ENCODE data around the gene PNMA6E. TPM values are rescaled to one million over a fixed set of nuclear protein-coding genes. Genes with fewer than 3 reads are reported as not detected.

PNMA6E gene
- total RNA-seq, result not detected

DNA sequence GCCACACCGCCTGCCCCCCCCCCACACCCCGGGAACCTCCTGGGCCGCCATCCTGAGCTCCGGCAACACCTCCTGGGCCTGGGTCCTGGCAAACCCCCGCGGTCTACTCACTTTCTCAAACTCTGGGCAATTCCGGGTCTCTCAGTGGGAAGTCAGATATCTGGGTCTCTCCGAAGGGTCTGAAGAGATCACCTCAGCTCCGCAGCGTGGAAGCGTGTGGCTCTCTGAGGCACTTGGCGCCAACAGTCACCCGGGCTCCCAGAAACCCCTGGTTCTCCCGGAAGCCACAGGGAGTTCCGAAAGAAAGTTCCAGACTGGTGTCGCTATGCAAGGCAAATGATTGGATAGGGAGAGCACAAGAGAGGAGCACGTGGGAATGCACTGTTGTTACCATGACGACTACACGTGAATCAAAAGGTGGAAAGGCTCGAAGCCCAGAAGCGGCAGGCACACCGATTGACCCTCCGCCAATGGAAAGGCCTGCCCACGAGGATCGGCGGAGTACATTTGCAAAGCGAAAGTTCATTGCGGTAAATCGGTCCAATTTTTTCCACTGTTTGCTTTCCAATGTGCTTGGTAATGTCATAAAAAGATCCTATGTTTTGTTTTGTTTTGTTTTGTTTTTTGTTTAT is at the start of gene PNMA6E:
TSS of gene PNMA6E (minus strand) at position 218 of the 632 bp plus-strand sequence. CDS start 2,501 bp downstream, outside the sequence.
- DNase-seq (ENCODE audit: low spot score) (no peak), ATAC-seq (no peak)

DNA sequence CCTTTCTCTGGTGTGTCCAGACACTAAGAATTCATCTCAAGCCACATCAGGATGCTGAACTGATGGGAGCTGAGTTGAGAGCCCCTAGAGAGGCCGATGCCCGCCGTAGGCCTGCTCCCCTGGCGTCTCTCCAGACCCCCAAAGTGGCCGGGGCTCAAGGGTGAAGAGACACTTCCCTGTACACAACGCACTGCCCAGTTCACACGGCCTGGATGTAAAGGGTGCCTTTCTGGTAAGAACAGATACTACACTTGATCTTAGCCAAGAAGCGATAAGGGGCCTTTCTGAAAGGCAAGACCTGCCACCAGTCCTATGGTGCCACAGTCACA is 49.8 kb upstream of the PNMA6E start:
- DNase-seq (ENCODE audit: low spot score), result no peak
- no peak for ATAC-seq

DNA sequence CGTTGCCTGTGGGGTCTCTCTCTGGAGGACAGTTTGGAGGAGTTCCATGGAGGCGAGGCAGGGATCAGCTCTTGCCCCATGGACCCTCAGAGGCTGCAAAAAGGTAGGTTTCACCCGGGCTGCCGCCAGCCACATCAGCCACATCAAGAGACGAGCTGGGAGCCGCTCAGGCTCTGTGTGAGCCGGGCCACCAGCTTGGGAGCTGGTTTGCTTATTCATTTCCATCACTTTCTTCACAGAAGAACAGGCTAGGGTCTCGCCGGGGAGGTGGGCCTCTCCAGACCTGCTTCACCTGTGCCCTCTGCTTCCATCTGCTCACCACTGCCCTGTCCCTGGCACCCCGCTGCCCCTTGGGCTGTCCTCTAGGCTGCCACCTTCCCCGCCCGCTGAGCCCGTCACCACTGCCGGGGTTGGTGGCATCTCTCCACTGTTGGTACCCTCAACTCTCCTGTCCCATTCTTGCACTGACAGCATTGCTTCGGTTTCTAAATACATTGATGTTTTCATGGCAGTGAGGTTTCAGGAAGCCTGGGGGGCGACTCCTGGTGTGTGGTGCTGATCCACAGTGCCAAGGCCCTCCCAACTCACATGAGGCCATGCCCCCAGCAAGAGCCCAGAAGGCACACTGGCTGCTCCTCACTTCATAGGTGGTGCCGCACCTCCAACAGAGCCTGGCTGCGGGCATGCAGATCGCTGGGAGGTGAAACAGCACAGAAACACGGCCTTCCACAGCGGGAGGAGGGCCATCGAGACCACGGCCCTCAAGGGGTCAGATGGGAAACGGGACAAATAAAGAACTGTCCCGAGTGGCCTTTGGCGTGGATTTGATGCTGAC is 49.2 kb upstream of the PNMA6E start:
- DNase-seq (ENCODE audit: low spot score) (no peak), ATAC-seq (no peak)

DNA sequence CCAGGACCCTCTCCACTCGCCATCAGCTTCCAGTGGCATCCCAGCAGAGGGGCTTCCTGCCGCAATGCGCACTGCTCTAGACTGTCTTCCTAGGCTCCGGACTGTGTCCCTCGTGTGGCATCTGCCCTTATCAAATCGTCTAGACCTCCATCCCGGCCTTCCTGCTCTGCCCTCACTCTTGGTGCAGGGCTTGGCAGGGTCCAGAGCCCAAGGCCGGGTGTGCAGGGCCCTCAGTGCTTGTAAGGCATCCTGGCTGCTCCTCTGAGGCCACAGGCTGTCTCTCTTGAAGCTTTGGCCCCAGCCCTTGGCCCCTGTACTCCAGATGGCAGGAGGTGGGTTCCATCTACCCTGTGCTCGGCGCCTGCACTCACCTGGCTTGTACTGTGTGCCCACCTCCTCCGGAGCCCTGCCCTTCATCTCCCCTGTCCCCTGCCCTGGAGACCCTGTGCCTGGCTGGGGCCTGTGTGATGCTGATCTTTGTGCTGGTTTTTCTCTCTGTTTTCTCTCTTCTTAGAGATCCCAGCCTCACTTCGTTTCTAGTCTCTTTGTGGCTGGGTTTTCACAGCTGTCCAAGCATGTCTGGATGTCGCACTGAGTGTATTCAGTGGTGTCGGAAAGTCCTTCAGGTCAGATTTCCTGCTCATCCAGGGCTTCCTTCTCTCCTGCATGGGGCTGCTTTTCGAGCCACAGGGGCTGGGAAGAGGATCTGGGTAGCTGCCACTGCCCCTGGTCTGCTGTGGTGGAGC is 48.4 kb upstream of the PNMA6E start:
- DNase-seq (ENCODE audit: low spot score), result no peak
- no peak for ATAC-seq

DNA sequence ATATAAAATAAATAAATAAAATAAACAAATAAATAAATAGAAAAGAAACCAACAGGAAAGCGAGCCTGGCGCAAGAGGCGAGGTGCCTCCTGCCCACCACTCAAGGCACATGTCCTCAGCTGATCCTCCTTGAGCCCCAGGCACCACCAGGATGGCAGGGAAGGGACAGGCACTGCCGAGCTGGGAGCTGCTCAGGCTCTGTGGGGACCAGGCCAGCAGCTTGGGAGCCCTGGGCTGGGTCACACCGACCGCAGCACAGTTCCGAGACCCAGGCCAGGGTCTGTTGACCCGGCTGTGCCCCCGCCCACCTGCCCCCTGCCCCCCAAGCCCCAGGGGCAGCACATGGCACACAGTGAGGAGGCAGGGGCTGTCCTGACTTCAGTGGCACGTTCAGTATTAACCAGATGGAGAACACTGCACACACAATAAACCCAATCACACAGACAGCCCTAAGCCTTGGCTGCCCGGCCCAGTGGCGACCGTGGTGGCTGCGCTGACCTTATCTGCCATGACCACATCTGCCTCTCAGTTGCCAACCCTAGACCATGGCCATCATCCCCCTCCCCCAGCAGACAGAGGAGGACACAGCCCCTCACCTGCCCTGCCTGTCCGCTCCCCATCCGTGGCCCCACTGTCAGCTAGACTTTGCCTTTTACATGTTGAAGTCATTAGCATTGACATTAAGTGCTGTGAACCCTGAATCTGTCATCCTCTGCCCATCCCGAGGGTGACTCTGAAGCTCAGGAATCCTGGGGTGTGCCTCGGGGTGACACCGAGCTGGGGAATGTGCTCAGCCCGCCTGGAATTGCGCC is 47.6 kb upstream of the PNMA6E start:
- ATAC-seq (no peak), DNase-seq (ENCODE audit: low spot score) (no peak)

DNA sequence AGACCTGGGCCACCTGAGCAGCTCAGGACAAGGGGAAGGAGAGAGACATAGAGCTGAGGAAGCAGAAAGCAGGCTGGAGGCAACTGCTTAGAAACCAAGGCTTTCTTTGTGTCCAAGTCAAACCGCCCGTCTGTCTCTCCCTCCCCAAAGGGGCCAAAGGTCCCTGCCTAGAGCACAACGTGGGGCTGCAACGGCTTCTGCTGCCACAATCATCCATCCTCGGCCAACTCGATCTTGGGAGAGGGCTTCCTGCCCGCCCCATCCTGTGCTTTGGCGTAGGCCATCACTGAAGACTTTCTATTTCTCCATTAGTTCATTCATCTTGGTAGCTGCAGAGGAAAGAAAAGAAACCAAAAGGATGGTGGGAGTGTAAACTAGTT is 46.4 kb upstream of the PNMA6E start:
- ATAC-seq, result no peak

DNA sequence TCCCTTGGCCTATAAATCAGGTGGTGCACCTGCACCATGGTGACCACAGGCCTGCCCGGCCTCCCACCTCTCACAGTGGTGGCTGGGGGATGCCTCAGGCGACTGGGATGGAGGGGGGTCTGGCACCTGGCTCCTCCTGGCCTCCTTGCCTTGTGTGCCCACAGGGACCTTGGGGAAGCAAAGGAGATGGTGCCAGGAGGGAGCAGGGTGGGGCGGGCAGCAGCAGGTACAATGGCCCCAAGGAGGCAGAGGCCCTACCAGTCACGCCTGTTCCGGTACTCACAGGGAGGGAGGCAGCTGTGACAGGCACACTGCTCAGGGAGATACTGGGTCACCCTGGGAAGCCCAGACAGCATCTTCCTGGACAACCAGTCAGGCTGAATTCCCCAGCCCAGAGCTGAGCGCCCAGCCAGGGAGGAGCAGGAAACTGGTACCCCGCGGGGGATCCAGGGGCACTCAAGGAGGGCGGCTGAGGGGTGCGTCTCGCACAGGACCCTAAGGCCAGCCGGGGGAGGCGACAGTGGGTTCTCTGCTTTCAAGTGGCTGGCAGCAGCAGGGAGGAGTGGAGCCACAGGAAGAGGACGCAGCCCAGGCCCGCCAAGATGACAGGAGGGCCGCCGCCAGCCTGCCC is 45.9 kb upstream of the PNMA6E start:
- DNase-seq (ENCODE audit: low spot score) (no peak), ATAC-seq (no peak)

More for the DNA sequence above, 46.4 kb upstream of the PNMA6E start:
- DNase-seq (ENCODE audit: low spot score), result no peak

DNA sequence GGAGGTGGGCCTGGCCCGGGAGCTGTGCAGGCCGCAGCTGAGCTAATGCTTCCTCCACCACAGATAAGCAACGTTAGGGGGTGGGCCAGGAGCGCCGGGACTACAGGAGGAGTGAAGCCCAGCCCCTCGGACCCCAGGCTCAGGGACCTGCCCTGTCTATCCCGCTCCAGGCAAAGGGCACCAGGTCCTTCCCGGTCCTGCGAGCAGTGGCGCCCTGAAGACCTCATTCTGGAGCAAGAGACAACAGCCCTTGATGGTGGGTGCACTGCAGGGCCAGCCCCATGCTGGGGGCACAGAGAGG is 45.4 kb upstream of the PNMA6E start:
- DNase-seq (ENCODE audit: low spot score) (no peak), ATAC-seq (no peak)

DNA sequence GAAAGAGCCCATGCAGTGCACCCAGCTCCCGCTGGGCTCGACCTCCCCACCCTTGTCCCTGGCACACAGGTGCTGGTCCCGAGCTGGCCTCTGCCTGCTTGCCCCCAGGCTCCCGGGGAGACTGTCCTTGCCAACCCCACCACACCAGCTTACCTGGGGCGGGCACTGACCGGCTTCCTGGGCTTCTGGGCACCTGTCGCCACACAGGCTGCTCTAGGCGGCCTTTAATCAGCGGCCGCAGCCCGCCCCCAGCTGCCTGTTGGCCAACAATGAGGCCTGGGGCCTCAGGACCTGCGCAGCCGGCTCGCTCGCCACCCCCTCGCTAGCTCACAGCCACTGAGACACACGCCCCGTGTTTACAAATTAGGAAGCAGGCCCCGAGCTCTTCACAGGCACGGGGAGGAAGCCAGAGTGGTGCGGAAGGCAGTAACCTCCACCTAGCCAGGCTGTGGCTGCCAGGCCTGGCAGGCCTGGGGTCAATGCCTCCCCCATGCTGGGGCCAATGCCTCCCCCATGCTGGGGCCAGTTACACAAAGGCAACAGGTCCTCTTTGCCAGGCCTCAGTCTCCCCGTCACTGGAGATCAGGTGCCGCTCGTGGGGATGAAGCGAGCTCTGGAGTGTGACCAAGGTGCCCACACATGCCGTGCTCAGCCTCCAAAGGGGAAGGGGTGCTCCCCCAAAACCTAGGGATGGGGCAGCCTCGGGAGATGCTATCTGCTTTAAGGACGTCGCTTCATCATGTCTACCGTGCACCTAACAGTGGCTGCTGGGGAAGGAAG is 44.9 kb upstream of the PNMA6E start, which contains the start of gene TREX2:
TSS of gene TREX2 (minus strand) at position 201 of the 780 bp plus-strand sequence. CDS start 626 bp downstream, outside the sequence.
- ATAC-seq, result no peak
- DNase-seq (ENCODE audit: low spot score), result no peak

DNA sequence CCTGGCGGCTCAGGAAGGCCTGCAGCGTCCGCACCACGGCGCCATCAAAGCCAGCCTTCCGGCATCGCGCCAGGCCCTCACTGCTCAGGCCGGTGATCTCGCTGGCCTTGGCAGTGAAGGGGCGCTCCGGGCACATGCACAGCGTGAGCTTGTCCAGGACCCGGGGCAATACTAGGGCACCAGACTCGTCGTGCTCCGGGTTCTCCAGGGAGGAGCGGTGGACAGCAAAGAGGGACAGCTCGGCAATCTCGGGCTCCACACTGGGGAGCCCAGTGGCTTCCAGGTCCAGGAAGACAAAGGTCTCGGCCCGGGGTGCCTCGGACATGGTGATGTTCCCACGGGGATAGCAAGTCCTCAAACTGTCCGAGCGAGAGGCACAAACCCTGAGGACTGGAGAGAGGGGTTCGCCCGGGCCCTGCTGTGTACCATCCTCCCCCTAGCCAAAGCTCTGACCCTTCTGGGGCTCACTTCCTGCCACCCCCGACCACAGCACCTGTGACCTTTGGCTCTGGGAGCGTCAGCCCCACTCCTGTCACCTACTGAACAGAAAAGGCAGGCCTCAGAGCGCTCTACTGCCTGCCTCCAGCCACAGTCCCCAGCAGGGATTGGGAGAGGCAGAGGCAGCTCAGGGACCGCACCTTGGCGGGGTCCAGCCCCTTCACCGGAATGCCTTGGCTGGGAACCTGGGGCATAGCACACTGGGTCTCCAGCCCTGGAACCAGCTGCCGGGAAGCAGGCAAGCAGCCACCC is 44.1 kb upstream of the PNMA6E start:
- ATAC-seq, result no peak
- no peak for DNase-seq (ENCODE audit: low spot score)

DNA sequence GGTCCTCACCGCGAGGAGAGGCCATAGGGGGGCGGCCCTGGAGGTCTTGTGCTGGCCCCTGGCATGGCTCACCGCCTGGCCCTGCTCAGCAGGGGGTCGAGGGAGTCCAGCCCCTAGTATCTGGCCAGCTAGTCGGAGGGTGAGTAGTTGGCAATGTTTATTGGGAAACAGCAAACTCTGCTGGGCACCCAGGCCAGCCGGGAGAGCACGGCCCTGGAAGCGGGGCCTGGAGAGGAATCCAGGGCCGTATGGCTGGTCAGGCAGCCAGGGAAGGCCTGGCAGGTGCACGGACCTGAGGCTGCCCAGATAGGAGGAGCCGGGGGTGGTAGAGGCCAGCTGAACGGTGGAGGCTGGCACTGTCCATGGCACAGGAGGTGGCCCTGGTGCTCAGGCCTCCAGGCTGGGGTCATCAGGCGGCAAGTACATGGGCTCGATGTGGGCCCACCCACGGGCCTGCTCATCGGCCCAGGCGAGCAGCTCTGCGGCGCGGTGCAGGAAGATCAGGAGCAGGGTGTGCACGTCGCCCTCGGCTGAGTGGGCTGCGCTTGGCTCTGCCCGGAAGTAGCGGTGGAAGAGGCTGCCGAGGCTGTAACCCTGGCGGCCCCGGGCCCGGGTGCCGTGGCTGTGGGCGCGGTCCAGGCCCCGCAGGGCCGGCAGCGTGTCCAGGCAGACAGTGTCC is 43.3 kb upstream of the PNMA6E start:
- ATAC-seq (peak; percentile 19), DNase-seq (ENCODE audit: low spot score) (no peak)

DNA sequence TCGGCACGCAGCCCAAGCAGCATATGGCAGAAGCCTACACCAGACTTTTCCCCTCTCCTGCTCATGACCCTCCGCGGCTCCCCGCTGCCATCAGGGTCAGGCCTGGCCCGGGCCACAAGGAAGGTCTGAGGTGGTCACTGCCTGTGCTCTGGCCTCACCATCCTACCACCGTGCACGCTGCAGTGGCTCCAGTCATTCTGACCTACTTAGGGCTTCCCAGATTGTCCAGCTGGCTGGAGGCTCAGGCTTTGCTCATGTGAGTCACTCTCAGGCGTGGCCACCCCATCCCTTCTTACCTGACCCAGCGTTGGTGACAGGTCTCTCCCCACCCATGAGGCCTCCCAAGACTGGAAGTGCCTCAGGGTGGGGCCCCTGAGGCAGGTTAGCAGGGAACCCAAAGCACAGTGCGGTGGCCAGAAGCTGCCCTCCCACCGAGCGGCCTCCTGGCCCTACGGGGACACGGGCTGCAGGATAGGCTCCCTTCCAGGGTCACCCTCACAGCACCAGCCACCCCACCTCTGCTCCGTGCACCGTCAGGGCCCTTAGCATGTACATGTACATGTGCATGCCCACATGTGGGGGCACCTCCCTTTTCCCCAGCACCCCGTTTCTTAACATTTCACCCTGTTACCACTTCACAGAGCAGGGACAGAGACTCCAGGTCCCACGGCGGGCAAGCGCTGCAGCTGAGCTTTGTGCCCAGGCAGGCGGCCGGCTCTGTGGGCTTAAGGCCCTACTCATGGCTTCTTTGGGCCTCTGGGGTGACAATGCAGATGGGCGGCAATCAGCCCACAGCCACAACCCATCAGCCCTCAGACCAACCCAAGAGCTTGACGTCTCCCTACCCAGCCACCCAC is 42.6 kb upstream of the PNMA6E start:
- no peak for DNase-seq (ENCODE audit: low spot score)
- ATAC-seq, result no peak

DNA sequence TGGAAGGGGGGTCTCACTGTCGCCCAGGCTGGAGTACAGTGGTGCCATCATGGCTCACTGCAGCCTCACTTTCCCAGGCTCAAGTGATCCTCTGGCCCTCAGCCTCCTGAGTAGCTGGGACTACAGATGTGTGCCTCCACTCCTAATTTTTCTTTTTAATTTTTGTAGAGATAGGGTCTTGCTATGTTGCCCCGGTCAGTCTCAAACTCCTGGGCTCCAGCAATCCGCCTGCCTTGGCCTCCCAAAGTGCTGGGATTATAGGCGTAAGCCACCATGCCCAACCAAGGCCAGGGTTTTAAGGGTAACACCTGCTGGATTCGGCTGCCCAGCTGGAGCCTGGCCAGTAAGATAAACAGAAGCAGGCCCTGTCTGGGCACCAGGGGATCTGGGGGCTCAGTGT is 41.3 kb upstream of the PNMA6E start:
- ATAC-seq (no peak), DNase-seq (ENCODE audit: low spot score) (no peak)

DNA sequence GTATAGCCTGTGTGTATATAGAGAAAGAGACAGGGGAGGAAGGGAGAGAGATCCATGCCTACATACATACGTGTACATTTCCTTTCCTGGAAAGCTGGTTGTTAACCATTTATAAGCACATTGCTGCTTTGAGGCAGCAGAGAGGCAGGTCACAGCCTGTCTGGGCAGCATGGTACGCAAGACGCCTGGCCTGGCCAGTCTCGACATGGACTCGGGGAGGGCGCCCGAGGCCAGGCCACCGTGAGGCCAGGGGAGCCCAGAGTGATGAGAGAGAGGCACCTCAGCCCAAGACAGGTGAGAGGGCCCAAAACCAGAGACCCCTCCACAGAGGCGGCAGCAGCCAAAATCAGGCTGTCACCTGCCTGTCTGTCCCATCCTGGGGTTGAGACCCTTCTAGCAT is 40.8 kb upstream of the PNMA6E start:
- ATAC-seq (no peak), DNase-seq (ENCODE audit: low spot score) (no peak)

DNA sequence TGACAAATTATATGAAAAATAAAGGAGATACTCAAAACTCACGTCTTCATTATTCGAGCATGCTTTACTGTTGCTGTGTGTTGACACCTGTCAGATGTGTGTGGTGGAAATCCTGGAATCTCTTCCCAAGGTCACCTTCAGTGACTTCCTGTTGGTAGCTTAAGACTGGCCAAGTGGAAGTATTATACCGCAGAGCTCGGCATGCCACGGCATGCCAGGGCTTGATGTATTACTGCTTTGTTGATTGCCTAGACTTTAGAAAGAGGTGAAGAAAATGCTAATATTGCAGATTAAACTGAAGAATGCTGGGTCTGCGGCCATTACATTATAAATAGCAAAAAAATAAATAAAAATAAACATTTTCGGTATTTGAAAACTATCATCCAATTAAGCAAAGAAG is 40.1 kb upstream of the PNMA6E start:
- no peak for ATAC-seq
- DNase-seq (ENCODE audit: low spot score), result no peak

DNA sequence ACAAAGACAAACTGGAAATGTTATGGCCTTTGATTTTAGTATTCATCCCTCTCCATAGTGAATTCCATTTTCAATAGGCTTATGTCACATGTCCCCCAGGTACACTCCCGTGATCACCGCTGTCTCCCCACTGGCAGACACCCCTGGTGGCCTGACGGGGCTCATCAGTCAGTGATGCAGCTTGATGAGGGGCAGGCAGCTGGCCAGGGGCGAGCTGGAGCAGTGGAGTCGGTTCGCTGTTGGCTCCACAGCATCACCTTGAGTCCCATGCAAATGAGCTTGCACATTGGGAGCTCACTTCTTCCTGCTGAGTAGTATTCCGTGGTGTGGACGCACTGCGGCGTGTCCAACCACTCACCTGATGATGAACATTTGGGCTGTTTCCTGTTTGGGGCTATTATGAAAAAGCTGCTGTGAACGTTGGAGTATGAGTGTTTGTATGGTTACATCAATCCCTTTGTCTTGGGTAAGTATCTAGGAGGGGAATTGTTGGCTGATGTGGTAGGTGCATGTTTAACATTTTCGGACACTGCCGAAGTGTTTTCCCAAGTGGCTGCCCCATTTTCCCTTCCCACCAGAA is 39.5 kb upstream of the PNMA6E start:
- DNase-seq (ENCODE audit: low spot score) (no peak), ATAC-seq (no peak)

DNA sequence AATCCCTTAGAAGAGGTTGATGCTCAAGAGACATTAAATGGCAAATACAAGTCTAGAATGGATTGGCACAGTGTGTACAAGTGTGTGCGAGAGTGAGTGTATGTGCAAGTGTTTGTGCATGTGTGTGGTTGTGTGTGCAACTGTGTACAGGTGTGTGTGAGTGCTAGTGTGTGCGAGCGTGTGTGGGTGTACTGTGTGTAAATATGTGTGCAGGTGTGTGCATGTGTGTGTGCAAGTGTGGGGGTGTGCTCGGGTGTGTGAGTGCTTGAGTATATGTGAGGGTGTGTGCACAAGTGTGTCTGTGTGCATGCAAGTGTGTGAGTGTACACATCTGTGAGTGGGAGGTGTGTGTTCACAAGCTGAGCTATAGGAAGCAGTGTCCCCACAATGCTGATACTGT is 38.8 kb upstream of the PNMA6E start:
- DNase-seq (ENCODE audit: low spot score) (no peak), ATAC-seq (no peak)

All from left lobe of liver (tissue), 2 donors.